Glomerular endothelial cell (primary cell): ENCODE data around the gene MORN3. TPM values are rescaled to one million over a fixed set of nuclear protein-coding genes. Genes with fewer than 3 reads are reported as not detected.
"Not testable (repeated sequence)": the region's sequence is repeated elsewhere in the genome, so short reads cannot be mapped to it uniquely, and the experiment has no call there.

ENCODE experiments used
- DNase-seq: peaks from one replicate; pipeline ENCODE4 v3.0.0-alpha.2; 2011; ENCODE audit warnings: low read depth, low spot score; ENCODE audit errors: extremely low read depth
- total RNA-seq: library from RNA; depleted of rRNA; stranded (reverse); fragments of >200 nt; gene quantifications from 2 replicates; pipeline ENCODE4 v1.2.3, GENCODE V29; 2015

The MORN3 gene
- total RNA-seq, 1 donor from 2014 or later, result 0.88 TPM

DNA sequence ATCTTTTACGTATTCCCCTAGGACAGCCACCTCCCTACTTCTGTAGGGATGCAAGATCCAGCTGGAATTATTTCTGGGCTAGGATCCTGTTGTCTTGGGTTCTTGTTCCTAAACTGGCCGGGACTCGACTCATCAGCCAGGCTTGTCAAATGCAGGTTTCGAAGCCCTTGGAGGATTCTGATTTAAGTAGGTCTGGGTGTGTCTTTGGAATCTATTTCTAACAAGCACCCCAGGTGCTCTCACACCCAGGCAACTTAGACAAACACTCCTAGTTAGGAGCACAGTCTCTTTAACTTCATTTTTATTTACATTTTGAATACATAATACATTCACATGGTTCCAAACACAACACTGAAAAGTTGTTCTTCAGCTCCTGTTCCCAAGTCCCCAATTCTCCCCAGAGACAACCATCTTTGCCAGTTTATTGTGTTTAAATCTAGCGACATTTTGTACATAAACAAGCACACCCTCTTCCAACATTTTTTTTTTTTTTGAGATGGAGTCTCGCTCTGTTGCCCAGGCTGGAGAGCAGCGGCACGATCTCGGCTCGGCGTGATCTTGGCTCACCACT, 20.9 kb downstream of the MORN3 start:
- no peak for DNase-seq

DNA sequence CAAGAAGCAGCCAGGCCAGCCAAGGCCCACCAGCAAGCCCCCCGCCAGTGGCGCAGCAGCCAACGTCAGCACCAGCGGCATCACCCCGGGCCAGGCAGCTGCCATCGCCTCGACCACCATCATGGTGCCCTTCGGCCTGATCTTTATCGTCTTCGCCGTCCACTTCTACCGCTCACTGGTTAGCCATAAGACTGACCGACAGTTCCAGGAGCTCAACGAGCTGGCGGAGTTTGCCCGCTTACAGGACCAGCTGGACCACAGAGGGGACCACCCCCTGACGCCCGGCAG, 28.2 kb downstream of the MORN3 start:
- no peak for DNase-seq

DNA sequence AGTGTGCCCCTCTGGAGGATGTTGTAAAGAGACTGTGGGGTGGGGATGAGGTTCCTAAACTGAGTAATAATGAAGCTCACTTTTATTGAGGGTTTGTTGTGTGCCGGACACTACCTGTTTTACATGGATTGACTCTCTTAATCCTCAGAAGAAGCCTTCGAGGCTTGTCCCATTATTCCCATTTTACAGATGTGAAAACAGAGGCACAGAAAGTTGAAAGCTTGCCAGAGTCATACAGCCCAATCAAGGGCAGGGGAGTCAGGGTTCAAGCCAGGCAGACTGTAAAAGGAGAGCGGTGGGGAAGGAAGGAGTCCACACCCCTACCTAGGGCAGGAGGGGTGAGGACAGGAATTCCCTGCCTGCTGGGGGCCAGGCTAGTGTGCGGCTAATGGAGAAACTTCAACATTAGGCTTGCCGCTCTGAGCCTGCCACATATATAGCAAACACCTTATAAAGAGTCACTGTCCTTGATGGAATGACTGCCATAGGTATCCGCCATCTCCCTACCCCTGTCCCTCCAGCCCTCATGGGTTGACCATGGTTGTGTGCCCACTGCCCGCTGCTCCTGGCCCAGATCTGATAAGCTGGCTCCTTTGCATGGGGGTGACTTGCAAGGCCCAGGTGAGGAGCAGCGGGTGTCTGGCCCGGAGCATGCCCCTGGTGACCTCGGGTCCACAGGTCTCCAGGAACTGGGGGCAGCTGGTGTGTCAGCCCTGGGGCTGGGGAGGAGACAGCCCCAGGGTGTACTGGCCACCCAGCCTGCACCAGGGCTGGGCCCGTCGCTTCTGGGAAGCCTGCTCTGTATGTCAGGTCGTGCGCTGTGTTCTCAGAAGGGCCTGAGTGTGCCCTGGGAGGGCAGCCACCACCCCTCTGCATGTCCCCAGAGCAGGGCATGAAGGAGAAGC, 30.9 kb downstream of the MORN3 start:
- DNase-seq, result no peak

DNA sequence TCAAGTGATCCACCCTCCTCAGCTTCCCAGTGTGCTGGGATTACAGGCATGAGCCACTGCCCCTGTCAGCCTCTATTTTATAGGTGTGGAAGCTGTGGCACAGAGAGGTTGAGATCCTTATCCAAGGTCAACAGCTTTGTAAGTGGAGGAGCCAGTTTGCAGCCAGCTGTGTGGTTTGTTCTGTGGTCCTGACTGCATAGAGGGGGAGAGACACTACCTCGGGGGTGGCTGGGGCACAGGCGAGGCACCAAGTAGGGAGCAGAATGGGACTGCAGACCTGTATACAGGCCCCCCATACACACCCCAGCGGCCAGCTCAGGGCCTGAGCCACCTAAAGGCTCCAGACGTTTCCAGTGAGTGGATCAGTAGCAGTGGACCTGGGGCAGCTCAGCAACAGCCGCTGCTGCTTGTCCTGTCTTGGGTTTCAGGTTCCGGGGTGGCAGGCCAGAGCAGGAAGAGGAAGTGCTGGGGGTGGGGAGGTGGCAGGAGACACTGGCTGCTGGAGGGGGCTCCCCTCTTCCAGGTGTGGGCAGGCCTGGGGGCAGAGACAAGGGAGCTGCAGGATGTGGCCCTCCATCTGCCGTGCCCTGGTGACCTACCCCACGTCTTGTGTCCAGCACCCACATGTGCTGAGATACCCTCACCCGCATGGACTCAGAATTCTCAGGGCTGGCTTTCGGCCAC, 32.1 kb downstream of the MORN3 start:
- DNase-seq, result no peak

DNA sequence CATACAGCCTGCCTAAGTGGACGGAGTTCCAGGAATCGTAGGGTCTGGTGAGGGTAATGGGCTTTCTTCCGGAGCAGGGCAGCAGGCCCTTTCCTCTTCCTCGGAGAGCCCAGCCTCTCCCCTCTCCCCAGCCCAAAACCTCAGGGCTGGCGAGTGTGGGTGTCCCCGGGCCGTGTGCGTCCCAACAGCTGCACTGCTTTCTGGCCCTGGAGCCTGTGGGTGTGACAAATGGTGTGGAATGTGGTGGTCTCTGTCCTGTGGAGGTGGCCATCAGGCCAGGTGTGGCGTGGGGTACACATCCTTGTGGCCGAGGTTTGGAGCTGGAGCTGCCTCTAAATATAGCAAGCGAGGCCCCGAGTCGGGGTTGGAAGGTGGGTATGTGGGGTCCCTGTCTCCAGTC, 34.6 kb downstream of the MORN3 start:
- DNase-seq, result no peak

DNA sequence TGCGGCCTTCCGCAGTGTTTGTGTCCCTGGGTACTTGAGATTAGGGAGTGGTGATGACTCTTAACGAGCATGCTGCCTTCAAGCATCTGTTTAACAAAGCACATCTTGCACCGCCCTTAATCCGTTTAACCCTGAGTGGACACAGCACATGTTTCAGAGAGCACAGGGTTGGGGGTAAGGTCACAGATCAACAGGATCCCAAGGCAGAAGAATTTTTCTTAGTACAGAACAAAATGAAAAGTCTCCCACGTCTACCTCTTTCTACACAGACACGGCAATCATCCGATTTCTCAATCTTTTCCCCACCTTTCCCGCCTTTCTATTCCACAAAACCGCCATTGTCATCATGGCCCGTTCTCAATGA, 35.6 kb downstream of the MORN3 start:
- DNase-seq, result not testable (repeated sequence)

DNA sequence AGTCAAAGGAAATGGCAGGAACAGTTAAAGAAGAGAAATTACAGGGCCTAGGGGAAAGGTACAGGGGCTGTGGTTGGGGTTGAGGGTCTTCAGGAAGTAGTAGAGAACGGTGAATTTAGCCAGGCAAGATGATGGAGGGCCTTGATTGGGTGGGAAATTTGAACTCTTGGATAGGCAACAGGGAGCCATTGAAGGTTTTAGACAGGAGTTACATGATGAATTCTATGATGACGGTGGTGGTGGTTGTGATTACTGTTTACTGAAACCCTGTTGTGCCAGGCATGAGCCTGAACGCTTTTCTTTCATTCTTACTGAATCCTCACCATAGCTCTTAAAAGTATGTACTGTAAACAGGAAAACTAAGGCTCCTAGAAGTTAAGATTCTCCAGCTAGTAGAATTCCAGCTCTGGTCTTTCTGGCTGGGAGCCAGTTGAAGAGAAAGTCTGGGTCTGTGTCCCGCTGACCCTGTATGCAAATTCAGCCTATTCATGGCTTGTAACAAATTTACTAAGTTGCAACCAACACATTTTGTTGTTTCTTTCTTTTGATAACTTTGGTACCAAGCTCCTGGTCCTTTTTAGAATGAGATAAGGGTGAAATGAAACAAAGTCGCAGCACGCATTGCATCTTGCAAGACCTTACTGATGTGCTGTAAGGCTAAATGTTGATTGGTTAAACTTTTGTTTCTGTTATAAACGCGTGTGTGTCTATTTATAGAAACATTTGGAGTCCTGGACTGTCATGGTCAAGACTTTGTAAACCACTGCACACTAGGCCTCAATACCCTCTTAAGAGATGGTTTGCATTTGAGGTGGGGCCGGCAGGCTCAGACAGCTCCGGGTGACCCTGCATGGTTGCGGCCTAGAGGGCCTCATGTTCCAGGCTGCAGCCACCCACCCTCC, 37.1 kb downstream of the MORN3 start:
- no peak for DNase-seq

DNA sequence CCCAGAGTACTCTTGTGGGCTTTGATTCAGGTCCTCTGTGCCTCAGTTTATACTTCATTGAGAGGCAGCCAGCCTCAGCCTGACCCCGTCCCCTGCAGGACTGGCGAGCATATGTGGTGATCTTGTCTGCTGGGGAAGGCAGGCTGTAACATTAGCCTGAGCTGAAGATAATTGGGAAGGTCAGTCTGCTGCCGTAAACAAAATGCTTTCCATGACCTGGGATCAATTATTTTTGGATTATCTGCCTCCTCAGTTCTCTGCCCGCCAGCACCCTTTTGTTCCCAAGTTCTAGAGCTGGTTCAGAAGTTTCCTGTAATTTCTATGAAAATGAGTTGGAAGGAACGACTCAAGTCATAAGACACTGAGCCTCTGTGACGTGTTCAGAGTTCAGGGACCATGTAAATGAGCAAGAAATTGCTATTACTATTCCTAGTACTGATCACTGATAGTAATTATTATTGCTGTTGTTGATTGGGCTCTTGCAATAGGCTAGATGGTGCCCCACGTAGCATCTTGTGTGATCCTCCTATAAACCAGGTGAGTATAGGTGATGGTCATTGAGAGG, 38.6 kb downstream of the MORN3 start:
- no peak for DNase-seq

DNA sequence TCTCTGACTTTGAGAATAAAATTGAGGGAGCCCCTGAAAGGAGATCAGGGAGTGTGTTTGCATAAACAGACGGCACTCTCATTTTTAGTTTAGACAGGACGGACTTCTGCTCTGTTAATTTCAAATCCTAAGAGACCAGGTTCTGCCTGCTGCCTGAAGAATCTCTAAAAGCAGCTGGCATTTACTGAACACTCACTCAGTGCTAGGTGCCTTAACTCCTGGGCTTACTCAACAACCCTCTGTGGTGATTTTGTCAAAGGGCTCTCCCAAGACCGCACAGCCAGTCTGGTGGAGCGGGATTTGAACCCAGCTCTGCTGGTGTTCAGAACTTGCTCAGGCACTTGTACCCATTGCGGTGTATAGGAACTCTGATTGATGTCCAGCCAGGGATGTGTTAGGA, 40.9 kb downstream of the MORN3 start:
- DNase-seq, result no peak

DNA sequence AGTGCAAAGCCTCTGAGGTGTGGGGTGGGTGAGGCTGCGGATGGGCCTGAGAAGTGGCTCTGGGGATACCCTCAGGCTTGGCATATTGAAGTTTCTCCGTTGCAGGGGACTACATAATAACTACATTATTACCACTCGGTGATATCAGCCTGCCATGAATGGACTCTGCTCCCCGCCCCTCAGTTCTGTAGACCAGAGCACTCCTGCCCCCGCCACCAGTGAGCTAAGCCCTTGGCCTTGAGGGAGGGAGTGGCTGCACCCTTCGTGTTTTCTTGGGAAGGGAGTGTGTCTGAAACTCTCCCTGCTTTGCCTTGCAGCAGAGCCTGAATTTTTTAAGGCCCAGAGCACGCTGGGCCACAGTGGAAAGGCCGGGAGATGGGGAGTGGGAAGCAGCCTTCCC, 41.4 kb downstream of the MORN3 start:
- no peak for DNase-seq

DNA sequence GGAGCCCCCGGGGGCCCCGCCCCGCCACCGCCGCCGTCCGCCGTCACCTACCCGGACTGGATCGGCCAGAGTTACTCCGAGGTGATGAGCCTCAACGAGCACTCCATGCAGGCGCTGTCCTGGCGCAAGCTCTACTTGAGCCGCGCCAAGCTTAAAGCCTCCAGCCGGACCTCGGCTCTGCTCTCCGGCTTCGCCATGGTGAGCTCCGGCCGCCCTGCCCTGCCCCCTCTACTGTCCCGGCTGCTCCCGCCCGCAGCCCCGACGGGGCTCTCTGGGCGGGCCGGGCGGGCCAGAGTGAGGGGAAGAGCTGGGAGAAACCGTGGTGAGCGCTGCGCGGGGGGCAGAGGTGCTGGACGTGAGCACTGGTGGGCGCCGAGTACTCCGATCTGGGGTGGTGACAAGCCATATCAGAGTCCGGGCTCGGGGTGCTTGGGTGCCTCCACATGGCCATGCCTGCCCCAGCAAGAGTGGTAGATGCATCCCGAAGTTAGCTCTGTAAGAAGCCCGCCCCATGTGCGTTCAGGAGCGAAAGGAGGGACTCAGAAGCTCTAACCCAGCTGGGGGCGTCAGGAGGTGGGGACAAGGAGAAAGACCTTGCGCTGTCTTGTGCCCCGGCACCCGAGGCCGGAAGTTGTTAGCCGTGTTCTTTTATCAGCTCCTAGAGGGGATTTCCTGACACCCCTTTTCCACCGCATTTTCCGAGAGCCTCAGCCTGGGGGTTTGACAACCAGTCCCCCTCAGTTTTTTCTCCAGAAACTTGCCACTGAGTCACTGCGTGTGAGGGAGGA, 42.4 kb downstream of the MORN3 start:
- DNase-seq, result no peak

DNA sequence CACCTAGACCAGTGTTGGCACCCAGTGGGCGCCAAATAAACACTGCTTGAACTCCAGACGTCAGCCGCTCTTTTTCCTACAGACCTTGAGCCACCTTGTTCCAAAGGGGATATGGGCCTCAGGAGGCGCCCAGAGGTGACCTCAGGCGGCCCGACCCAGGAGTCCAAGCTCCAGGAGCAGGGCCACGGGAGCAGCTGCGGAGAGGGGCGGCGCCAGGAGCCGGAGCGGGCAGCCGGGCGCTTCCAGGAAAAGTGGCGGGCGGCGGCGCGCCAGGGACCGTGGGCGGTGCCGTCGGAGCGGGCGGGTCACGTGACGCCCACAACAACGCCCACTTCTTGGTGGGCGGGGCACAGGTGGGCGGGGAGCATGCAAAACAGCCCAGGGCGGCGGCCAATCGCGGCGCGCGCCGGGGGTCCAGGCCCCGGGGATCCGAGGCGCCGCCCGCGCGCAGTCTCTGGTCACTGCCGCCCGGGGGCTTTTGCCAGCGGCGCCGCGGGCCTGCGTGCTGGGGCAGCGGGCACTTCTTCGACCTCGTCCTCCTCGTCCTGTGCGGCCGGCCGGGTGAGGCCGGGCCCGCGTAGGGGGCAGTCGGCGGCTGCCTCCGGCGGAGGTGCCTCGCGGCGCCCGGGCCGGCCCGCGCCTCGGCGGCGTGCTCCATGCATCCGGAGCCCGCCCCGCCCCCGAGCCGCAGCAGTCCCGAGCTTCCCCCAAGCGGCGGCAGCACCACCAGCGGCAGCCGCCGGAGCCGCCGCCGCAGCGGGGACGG, 43.2 kb downstream of the MORN3 start, which contains the start of gene ORAI1:
TSS of gene ORAI1 (plus strand) at position 444 of the 766 bp plus-strand sequence.
- no peak for DNase-seq

DNA sequence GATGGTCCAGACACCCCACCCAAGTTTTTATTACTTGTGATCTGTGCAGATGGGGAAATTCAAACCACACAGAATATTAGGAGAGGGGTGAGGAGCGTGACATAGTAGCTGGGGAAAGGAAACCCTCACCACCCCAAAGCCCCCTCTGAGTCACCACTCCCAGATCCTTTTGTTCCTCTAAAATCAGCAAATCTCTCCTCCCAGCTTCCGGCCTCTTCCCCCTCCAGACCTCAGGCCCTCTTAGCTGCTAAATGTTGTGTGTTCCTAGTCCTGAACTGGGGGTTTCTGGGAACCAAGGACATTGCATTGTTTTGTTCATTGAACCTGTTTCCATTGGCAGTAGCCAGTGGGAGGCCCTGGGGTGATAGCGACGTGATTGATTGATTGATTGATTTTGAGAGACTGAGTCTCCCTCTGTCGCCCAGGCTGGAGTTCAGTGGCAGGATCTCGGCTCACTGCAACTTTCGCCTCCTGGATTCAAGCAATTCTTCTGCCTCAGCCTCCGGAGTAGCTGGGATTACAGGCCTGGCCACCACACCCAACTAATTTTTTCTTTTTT, 49.0 kb downstream of the MORN3 start:
- no peak for DNase-seq

DNA sequence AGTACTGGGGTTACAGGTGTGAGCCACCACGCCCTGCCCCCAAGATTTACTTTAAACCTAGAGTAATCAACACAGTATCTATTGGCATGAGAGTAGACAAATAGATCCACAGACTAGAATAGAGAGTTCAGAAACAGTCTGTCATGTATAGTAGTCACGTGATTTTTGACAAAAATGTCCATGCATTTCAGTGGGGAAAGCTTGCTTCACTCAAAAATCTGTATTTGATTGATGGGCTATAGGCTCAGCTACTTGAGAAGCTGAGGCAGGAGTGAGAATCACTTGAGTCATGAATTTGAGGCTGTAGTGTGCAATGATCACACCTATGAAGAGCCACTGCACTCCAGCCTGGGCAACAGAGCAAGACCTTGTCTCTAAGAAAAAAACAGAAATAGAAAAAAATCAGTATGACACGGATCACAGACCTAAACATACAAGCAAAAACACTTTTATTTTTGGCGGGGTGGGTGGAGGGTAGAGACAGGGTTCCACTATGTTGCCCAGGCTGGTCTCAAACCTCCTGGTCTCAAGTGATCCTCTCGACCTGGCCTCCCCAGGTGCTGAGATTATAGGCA, 50.7 kb downstream of the MORN3 start:
- no peak for DNase-seq

DNA sequence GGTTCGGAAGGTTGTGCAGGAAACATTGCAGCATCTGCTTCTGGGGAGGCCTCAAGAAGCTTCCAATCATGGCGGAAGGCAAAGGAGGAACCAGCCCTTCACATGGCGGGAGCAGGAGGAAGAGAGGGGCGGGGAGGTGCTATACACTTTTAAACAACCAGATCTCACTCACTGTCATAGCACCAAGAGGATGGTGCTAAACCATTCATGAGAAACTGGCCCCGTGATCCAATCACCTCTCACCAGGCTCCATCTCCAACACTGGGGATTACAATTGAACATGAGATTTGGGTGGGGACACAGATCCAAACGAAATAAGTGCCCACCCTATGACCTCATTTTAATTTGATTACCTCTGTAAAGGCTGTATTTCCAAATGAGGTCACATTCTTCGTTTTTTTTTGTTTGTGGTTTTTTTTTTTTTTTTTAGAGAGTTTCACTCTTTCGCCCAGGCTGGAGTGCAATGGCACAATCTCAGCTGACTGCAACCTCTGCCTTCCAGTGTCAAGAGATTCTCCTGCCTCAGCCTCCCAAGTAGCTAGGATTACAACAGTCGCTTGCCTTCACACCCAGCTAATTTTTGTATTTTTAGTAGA, 54.5 kb downstream of the MORN3 start:
- no peak for DNase-seq

DNA sequence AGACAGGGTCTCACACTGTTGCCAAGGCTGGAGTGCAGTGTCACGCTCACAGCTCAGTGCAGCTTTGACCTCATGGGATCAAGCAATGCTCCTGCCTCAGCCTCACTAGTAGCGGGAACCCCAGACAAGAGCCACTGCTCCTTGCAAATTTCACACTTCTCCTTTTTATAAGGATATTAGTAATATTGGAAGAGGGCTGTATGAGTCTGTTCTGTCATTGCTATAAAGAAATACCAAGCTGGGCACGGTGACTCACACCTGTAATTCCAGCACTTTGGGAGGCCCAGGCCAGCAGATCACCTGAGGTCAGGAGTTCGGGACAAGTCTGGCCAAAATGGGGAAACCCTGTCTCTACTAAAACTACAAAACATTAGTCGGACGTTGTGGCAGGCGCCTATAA, 56.0 kb downstream of the MORN3 start:
- DNase-seq, result no peak

DNA sequence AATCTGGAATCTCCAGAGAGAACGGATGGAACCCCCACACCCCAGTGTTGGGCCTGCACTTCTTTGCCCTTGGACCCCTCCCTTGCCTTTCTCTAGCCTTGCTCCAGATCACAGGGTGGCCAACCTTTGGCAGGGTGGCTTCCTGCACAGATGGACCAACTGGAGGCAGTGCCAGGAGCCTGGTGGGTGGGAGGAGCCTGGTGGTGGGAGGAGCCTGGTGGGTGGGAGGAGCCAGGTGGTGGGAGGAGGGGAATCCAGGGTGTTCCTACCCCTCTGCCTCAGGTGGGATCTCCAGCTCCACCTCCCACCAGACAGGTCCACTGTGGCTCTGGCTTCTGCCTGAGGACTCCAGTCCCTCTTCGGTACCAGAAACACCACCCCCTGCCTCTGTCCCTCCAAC, 58.1 kb downstream of the MORN3 start:
- no peak for DNase-seq
